IPS-18c (cell line): Measurements from ENCODE around the gene CC2D1A.

Experiments used
- H3K4me3 ChIP-seq: 2 replicates; pipeline ENCODE4 v1.7.0; 2013; ENCODE audit warnings: low read depth, mild to moderate bottlenecking, low read length, moderate library complexity; ENCODE audit not compliant: insufficient read depth
- H3K9me3 ChIP-seq: one replicate; pipeline ENCODE4 v1.6.1; 2013; ENCODE audit warnings: mild to moderate bottlenecking, low read length, moderate library complexity; ENCODE audit not compliant: control insufficient read depth, insufficient read depth

The CC2D1A gene

DNA sequence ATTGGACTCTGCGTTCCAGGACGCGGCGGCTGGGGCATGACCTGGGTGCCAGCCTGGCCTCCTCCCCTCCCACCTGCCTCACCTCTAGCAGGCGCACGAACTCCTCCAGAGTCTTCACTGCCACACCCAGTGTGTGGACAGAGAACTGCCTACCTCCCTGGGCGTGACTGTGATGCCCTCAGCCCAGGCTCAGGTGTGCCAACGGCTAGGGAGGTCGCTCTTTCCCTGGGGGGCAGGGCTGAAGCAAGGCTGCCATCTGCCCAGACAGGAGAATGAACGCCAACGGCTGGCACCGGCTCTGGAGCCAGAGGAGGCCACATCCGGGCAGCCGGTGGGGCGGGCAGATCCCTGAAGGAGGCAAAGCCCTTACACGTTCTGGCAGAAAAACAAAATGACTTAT is 17.7 kb upstream of the CC2D1A start:
- Histone ChIP-seq H3K4me3 (no peak overlapping the region), H3K9me3 (no peaks in the 10 kb centered on the region)

DNA sequence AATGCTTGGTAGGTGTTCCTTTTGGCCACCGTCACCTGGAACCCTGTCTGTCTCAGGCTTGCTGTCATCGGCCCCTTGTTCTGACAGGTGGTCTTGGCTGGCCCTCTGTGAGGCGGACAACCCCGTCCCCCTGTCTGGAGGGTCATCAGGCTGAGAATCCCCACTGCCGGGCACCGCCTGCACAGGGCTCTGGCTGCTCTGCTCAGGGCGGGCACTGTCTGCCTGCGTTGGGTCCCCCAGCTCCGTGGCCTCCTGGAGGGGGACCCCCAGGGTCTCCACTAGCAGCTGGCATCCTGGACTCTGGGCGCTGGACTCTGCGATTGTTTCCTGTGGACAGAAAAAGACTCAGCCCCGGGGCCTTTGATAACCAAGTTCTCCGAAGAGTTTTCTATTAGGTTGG is 15.9 kb upstream of the CC2D1A start:
- Histone ChIP-seq H3K9me3 (no peaks in the 10 kb centered on the region), H3K4me3 (no peak overlapping the region)

DNA sequence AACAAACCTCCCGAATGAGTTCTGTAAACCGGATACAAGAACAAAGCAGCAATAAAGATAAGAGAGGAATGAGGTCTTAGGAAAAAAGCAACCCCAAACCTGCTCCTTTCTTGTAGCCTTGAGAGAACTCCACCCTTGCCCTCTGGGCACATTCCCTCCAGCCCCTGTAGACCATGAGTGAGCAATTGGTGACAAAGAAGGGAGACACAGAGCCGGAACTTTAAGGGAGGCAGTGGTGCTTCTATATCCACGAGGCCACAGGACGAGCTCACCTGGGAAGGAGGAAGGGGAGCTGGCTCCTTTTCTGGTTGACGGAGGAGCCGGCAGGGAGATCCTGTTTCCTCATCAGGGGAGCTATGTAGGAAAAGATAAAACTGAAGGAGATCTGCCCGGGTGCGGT is 13.1 kb upstream of the CC2D1A start:
- H3K9me3 ChIP-seq: no peaks in the 10 kb centered on the region

DNA sequence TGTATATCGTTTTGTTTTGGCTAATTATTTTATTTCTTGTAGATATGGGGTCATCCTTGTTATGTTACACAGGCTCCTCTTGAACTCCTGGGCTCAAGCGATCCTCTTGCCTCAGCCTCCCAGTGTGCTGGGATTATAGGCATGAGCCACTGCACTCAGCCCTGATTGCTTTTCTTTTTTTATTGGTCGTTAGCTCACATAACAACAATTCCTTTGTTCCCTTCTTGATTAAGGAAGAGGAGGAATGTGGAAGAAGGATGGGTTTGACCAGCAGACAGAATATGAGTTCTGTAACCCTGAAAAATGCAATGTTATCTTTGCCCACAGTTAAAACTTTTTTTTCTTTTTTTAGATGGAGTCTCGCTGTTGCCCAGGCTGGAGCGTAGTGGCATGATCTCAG is 11.4 kb upstream of the CC2D1A start:
- Histone ChIP-seq H3K9me3 (no peaks in the 10 kb centered on the region), H3K4me3 (no peak overlapping the region)

More for the DNA sequence above, 13.1 kb upstream of the CC2D1A start:
- no peak overlapping the region for H3K4me3 ChIP-seq

DNA sequence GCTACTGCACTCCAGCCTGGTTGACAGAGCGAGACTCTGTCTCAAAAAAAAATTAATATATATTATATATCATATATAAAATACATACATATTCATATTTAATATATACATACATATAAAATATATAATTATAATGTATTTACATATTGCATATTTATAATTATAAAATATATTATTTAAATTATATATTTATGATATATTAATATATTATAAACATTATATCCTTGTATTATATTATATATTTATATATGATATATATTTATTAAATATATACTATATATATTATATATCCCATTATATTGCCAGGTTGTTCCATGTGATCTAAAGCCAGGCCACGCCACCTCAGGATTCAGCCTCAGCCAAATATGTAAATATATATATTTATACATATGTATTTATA is 9.8 kb upstream of the CC2D1A start:
- Histone ChIP-seq H3K4me3 (no peak overlapping the region), H3K9me3 (no peaks in the 10 kb centered on the region)

DNA sequence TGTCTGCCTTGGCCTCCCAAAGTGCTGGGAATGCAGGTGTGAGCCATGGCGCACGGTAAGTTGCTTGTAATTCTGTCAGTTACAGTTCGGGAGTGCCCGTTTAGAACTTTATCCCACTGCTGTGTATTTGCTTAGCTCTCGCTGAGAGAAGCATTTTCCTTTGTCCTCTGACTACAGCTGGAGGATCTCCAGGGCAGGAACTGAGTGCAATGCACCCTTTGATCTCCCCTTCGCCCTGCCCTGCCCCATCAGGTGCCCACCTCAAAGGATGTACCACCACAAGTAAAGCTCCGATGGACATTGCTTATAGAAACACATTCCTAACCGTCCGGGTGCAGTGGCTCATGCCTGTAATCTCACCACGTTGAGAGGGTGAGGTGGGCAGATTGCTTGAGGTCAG is 6.6 kb upstream of the CC2D1A start:
- H3K4me3 ChIP-seq: no peak overlapping the region
- no peaks in the 10 kb centered on the region for H3K9me3 ChIP-seq

DNA sequence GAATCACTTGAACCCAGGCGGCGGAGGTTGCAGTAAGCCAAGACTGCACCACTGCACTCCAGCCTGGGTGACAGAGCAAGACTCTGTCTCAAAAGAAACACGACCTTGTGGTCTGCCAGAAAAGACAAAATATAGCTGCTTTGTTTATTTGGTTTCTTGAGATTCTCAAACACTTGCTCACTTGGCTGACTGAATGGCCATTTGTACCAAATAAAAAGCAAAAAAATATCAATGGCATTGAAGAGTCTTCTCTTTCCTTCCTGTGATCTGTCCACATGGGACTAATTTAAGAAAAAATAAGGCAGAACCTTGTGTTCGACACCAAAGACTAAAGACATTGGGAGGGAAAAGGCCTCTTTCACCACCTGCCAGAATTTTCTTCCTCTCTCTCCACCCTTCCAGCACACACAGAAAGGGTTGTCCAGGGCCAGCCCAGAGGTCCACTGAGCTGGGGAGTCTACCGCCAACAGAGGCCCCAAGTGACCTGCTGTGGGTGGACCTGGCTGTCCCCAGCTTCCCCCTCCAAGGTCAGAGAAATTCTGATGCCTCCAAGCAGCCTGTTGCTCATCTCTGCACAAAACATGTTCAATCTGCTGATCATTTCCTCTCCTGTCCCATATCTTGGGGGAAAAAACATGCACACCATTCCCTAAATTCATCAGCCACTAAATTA is 6.0 kb upstream of the CC2D1A start:
- Histone ChIP-seq H3K9me3 (no peaks in the 10 kb centered on the region), H3K4me3 (no peak overlapping the region)

DNA sequence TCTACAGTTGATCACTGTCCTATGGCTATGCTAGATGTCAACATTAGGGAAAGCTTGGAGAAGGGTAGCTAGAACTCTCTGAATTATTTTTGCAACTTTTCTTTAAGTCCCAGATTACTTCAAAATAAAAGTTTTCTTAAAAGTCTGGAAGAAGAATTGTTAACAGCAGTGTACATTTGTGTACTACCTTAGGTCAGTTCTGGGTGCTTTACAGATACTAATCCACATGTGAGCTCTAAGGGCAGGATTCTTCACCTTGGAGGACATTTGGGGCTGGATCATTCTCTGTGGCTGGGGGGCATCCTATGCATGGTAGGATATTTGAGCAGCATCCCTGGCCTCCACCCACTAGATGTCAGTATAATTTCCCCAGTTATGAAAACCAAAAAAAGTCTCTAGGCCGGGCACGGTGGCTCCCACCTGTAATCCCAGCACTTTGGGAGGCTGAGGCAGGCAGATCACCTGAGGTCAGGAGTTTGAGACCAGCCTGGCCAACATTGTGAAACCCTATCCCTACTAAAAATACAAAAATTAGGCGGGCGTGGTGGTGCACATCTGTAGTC is 2.9 kb upstream of the CC2D1A start:
- Histone ChIP-seq H3K4me3 (no peak overlapping the region), H3K9me3 (no peaks in the 10 kb centered on the region)

DNA sequence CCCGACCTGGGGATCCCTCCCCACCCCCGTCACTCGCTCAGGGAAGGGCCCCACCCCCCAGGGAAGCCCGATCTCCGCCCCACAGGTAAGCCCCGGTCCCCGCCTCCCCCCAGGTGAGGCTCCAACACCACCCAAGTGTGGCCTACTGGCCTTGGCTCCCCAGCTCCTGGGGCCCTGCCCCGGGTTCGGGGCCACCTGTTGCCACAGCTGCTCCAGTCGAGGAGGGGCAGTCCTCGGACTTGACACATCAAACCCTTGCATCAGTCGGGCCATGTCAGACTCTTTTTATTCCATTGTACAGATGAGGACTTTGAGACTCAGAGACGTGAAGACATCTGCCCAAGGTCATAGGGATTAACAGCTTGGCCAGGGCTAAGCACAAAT is 512 bp downstream of the CC2D1A start:
- no peaks in the 10 kb centered on the region for H3K9me3 ChIP-seq
- H3K4me3 ChIP-seq: peak overlapping the region; percentile 82

DNA sequence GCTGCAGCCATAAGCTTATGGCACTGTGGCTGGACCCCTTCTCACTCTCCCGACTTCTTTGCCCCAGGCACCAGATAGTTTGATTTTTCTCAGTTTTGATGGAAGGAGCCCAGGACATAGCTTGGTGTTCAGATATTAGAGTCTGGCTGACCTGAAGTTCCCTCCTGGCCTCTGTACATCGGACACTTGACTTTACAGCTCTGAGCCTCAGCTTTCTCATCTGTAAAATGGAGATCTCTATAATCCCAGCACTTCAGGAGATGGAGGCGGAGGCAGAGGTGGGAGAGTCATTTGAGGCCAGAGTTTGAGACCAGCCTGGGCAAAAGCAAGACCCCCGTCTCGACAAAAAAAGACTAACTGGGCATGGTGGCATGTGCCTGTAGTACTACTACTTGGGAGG is 909 bp downstream of the CC2D1A start:
- Histone ChIP-seq H3K9me3 (no peaks in the 10 kb centered on the region), H3K4me3 (peak overlapping the region; percentile 82)

DNA sequence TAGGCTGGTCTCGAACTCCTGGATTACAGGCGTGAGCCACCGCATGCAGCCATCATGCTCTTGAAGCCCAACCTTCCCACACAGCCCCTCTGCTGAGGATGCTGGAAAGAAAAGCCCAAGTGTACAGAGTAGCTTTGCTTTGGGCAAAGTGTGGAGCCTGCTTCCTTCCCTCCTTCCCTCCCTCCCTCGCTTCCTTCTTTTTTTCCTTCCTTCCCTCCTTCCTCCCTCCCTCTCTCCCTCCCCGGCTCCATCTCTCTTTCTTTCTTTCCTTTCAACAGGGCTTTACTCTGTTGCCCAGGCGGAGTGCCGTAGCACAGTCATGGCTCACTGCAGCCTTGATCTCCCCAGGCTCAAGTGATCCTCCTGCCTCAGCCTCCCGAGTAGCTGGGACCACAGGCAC is 2.7 kb downstream of the CC2D1A start:
- Histone ChIP-seq H3K9me3 (no peaks in the 10 kb centered on the region), H3K4me3 (no peak overlapping the region)

DNA sequence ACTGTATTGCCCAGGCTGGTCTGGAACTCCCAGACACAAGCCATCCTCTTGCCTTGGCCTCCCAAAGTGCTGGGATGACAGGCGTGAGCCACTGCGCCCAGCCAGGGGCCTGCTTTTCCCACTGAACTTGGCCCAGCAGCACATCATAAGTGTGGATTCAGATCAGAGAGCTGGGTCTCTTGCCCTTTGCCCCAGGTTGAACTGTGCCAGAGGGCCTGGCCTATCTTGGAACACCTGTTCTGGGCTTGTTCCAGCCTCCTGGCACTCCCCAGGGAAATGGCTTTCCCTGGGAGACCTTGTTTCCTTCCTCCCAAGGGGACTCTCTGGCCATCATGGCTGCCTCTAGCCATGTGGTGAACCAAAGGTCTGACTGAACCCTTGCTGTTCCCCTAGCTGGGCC is 3.4 kb downstream of the CC2D1A start:
- H3K4me3 ChIP-seq: no peak overlapping the region
- H3K9me3 ChIP-seq: no peaks in the 10 kb centered on the region

DNA sequence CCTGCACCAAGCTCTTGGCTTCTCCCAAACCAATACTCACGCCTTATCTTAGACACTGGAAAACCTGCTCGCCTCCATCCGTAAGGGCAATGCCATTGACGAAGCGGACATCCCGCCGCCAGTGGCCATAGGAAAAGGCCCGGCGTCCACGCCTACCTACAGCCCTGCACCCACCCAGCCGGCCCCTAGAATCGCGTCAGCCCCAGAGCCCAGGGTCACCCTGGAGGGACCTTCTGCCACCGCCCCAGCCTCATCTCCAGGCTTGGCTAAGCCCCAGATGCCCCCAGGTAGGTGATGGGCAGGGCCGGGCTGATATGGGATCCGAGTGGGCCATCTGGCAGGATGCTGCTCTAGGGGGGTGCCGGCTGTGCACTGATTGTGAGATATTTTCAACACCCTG is 7.4 kb downstream of the CC2D1A start:
- Histone ChIP-seq H3K9me3 (no peaks in the 10 kb centered on the region), H3K4me3 (no peak overlapping the region)

DNA sequence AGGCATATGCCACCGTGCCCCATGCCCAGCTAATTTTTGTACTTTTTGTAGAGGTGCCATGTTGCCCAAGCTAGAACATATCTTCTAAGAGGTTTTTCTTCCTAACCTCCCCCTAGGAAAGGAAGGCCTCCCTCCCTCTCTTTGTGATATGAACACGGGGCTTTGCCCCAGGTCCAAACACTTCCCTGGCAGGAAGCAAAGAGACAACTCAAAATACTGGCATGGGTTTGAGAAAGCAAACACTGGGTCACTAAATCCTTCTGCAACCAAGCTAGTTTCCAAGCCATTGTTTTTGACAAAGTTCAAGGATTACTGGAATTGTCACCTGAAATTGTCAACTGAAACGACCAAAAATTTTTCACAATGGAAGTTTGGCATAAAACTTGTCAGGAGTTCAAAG is 8.8 kb downstream of the CC2D1A start:
- Histone ChIP-seq H3K4me3 (no peak overlapping the region), H3K9me3 (no peaks in the 10 kb centered on the region)

DNA sequence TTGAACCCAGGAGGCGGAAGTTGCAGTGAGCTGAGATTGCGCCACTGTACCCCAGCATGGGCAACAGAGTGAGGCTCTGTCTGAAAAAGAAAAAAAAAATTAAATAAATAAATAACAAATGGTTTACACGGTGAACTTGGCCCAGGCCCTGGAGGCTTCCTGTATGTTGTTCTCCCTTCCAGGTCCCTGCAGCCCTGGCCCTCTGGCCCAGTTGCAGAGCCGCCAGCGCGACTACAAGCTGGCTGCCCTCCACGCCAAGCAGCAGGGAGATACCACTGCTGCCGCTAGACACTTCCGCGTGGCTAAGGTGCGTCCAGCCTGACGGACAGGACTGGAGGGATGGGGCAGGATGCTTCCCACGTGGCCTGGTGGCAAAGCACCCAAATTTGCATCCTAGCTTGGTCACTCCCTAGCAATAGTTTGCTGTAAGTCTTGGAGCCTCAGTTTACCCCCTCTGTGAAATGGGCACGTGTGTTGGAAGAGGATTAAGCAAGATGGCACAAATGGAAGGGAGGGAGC is 11.9 kb downstream of the CC2D1A start:
- Histone ChIP-seq H3K4me3 (no peak overlapping the region), H3K9me3 (peaks cover 7% of the 10 kb centered on the region)

DNA sequence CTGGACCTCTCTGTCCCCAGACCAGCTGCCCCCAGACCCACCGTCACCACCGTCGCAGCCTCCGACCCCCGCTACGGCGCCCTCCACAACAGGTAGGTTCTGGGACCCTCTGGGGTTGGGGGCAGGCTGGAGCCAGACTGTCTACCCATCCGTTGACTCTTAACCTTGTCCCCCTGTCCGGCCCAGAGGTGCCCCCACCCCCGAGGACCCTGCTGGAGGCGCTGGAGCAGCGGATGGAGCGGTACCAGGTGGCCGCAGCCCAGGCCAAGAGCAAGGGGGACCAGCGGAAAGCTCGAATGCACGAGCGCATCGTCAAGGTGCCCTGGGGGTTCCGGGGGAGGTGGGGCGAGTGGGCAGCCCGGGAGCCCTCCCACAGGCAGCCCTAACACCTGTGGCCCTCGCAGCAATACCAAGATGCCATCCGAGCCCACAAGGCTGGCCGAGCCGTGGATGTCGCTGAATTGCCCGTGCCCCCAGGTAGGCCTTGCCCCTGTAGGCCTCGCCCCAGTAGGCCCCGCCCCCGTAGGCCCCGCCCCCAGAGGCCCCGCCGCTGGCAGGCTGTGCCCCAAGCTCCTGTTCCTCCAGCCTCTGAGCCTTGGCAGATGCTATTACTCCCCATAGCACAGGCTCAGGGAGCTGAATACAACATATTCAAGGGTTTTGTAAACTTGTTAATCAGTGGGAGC is 12.9 kb downstream of the CC2D1A start:
- peaks cover 7% of the 10 kb centered on the region for H3K9me3 ChIP-seq
- H3K4me3 ChIP-seq: no peak overlapping the region

DNA sequence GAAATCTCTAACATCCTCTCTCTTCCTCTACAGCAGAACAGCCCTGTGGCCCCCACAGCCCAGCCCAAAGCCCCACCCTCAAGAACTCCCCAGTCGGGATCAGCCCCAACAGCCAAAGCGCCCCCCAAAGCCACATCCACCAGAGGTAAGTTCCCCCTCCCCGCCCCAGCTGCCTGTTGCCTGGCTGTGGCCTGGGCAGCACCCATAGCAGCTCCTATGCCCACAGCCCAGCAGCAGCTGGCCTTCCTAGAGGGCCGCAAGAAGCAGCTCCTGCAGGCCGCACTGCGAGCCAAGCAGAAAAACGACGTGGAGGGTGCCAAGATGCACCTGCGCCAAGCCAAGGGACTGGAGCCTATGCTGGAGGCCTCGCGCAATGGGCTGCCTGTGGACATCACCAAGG is 14.5 kb downstream of the CC2D1A start:
- H3K9me3 ChIP-seq: peaks cover 7% of the 10 kb centered on the region
- H3K4me3 ChIP-seq: no peak overlapping the region

DNA sequence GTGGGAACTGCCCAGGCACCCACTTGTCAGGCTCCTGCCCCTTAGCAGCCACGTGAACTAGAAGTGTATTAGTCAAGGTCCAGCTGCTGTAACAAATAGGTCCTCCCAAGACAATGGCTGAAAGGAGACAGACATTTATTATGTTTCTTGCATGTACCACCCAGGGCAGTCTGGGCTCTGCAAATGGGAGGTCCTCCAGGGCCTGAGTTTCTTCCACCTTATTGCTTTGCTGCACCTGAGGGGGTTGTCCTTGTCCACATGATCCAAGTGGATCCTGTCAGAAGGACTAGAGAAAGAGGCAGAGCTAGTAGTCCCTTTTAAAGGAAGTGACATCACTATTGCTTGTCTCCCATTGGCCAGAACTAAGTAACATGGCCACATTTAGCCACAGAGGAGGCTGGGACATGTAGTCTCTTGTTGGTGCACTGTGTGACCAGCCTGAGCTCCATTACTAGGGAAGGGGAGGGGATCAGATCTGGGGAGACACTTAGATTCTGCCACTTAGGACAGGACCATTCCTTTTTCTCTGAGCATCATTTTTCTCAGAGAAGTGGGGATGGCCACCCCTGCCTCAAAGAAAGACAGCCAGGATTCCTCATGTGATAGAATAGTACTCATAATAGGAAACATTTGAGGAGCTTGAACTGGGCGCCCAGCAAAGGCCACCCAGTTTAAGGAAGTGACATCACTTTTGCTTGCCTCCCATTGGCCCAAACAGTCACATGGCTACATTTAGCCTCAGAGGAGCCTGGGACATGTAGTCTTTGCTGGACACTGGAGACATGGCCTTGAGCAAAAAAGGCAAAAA is 15.1 kb downstream of the CC2D1A start:
- peaks cover 7% of the 10 kb centered on the region for H3K9me3 ChIP-seq
- H3K4me3 ChIP-seq: no peak overlapping the region
